Stimulated activated CD8-positive, alpha-beta memory T cell treated with anti-CD3 and anti-CD28 coated beads, Interleukin-7, amount 100 ng/mL, for 1 hour (primary cell): ENCODE measurements around the gene PCGF1.

Experiments used
- DNase-seq, 2 donors: peaks; one replicate each; pipeline ENCODE4 v3.0.0-alpha.2; 2020; ENCODE audit warnings: low read depth in 2 of 2

Gene PCGF1

GRCh38 chr2:74515271-74515980 lies 7.9 kb upstream of the PCGF1 start:
- no peak for DNase-seq

- DNase-seq: no peak
Observed at GRCh38 chr2:74514368-74515270, 7.1 kb upstream of the PCGF1 start, which contains the start of gene TLX2. Gene TLX2 (plus strand): TSS chr2:74514450. CDS start chr2:74514807, 357 bp downstream.

GRCh38 chr2:74513605-74514367 lies 6.3 kb upstream of the PCGF1 start:
- DNase-seq: no peak

GRCh38 chr2:74512744-74513604 lies 5.5 kb upstream of the PCGF1 start:
- DNase-seq: no peak

- DNase-seq: no peak
Observed at GRCh38 chr2:74511104-74511989, 3.9 kb upstream of the PCGF1 start.

GRCh38 chr2:74510272-74510671 lies 2.8 kb upstream of the PCGF1 start:
- DNase-seq: no peak

GRCh38 chr2:74507926-74508520 lies 528 bp upstream of the PCGF1 start:
- no peak for DNase-seq

- DNase-seq: no peak
Observed at GRCh38 chr2:74505448-74506246, 1.8 kb downstream of the PCGF1 start.

GRCh38 chr2:74504591-74504990 lies 2.9 kb downstream of the PCGF1 start:
- DNase-seq: no peak

- no peak for DNase-seq
Observed at GRCh38 chr2:74503506-74504475, 3.7 kb downstream of the PCGF1 start.

- peak in 1 of 2 donors; percentile 22 for DNase-seq
Observed at GRCh38 chr2:74502720-74503505, 4.6 kb downstream of the PCGF1 start.

GRCh38 chr2:74502147-74502719 lies 5.3 kb downstream of the PCGF1 start:
- no peak for DNase-seq

- DNase-seq: no peak
Observed at GRCh38 chr2:74501335-74502071, 6.0 kb downstream of the PCGF1 start.

- no peak for DNase-seq
Observed at GRCh38 chr2:74500578-74500946, 6.9 kb downstream of the PCGF1 start.

GRCh38 chr2:74499940-74500577 lies 7.4 kb downstream of the PCGF1 start:
- no peak for DNase-seq
